Measurements from ENCODE around the gene RRM1. TPM values are rescaled to one million over a fixed set of nuclear protein-coding genes. Genes with fewer than 3 reads are reported as not detected.

RRM1 gene
- 73.6 and 104 TPM in 2 replicates for total RNA-seq

DNA sequence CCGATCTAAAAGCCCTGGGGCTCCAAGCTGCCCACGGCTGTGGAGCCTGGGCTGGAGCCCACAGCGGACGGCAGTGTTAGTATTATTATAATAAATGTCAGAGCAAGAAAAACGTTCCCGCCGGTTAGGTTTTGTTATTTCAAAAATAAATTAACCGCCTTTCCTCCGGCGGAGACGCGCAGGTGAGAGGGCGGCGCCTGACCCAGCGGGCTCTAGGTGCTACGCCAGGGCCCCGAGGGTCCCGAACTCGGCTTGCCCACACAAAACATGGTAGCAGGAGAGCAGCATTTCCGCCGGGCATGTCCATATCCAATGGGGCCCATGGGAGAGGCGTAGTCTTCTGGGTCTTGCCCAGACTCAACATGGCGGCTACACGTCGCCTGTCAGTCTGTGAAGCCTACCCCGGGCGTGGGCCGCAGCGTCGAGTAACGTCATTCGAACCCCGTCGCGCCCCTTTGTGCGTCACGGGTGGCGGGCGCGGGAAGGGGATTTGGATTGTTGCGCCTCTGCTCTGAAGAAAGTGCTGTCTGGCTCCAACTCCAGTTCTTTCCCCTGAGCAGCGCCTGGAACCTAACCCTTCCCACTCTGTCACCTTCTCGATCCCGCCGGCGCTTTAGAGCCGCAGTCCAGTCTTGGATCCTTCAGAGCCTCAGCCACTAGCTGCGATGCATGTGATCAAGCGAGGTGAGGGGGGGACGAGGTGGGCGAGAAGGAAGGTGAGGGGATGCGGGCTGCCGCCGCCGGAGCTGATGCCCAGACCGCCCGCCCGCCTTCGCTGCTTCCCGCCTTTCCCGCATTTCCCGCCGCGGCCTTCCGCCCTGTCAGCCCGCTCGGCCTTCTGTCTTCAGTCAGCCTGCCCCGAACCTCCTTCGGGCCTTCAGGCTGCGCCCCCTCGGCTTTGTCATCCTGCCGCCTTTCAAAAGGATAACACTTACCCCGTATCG lies at the start of gene RRM1:
Gene RRM1, plus strand, starts transcription at position 452 of the 944 bp plus-strand sequence. Its CDS starts 214 bp downstream, at position 666.

Other genes with a start within 250 kb of the RRM1 start
- gene STIM1, start 239.1 kb upstream of the RRM1 start, total RNA-seq = 18.4 and 20.6 TPM in 2 replicates

All from hair follicular keratinocyte (primary cell).